Umbilical cord (tissue), 2 donors: ENCODE data around the gene ASPG. TPM values are rescaled to one million over a fixed set of nuclear protein-coding genes. Genes with fewer than 3 reads are reported as not detected.

Source experiments
- DNase-seq: peaks from one replicate; pipeline ENCODE4 v3.0.0-alpha.2; 2015; ENCODE audit warnings: low spot score
- total RNA-seq: library from RNA; depleted of rRNA; stranded (reverse); fragments of >200 nt; gene quantifications from one replicate; pipeline ENCODE4 v1.2.3, GENCODE V29; 2014; ENCODE audit warnings: low replicate concordance; ENCODE audit not compliant: insufficient read depth

ASPG gene
- total RNA-seq, 1 donor from 2014 or later, result 12.5 TPM

GRCh38 chr14:104159990-104160389 is 74.5 kb downstream of the ASPG start:
- DNase-seq, result no peak

GRCh38 chr14:104161602-104162367 is 76.3 kb downstream of the ASPG start:
- DNase-seq, result no peak

GRCh38 chr14:104162495-104162894 is 77.0 kb downstream of the ASPG start:
- no peak for DNase-seq

GRCh38 chr14:104163541-104163940 is 78.0 kb downstream of the ASPG start:
- no peak for DNase-seq

GRCh38 chr14:104164041-104164440 is 78.5 kb downstream of the ASPG start:
- no peak for DNase-seq

GRCh38 chr14:104164512-104164911 is 79.0 kb downstream of the ASPG start:
- DNase-seq, result no peak

Other genes starting within 250 kb of the ASPG start
- gene PPP1R13B, start 238.1 kb upstream of the ASPG start, total RNA-seq, result 3.4 TPM
- gene TDRD9, start 157.2 kb upstream of the ASPG start, total RNA-seq, result 0.96 TPM
- gene RD3L, start 143.2 kb upstream of the ASPG start, total RNA-seq, result not detected
- gene KIF26A, start 52.9 kb downstream of the ASPG start, total RNA-seq, result 11.8 TPM